ENCODE measurements around the gene GFI1B. TPM values are rescaled to one million over a fixed set of nuclear protein-coding genes. Genes with fewer than 3 reads are reported as not detected.

Gene GFI1B
- total and polyA plus RNA-seq, 2 of the 13 experiments (the other 11 are each of a cell fraction or from before 2014, with no cell fraction given) = 0.15 to 0.51 TPM

DNA sequence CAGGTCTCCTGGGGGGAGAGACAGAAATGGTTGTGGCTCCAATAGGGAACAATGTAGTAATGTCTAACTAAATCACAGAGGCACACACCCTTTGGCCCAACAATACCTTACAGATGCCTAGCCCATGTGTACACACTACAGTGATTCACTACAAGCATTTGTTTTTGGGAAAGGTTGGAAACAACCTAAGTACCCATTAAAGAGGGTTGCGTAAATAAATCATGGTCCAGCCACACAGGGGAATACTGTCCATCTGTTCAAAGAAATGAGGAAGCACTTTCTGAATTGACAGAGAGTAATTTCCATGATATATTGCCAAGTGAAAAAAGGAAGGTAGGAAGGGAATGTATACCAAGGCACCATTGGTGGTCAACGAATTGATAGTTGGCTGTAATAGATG is 30.3 kb downstream of the GFI1B start:
- no peak for TF ChIP-seq ZNF232 (CRISPR knock-in tag; IDR thresholded peaks at IDR 0.05; ENCODE audit: borderline replicate concordance)
- H3K27ac ChIP-seq (ENCODE audit: extremely low read length, insufficient read depth, low read length) = no peak overlapping the region
- 21% methylated on average over 2 of the region's 2 CpGs for WGBS (ENCODE audit: low lambda C conversion rate)
- FAIRE-seq (no peak), ATAC-seq (no peak), DNase-seq (ENCODE audit: low spot score) (no peak)
- no peak overlapping the region for H3K4me2 ChIP-seq (ENCODE audit: low read depth, low read length)
- POLR2A ChIA-PET = no interaction called here
- H3K9ac ChIP-seq (ENCODE audit: insufficient read depth, low read depth, low read length) = no peak overlapping the region
- no peak overlapping the region for H2AFZ ChIP-seq (ENCODE audit: low read length)
- H3K4me1 ChIP-seq (ENCODE audit: insufficient read depth, low read length) = no peaks in the 10 kb centered on the region; the same call in 1 of the 2 replicates
- H3K27me3 ChIP-seq (ENCODE audit: control insufficient read depth in 1 of 2, insufficient read depth in 2 of 2, low read length in 2 of 2) = peaks cover 2 to 14% of the 10 kb centered on the region in 2 experiments; a peak in 3 of 5 replicates
- no TSS peak for BruUV-seq (replicated peaks)
- in situ Hi-C loops (cut with HindIII; ENCODE audit: extremely low pct_ligation_motif_present, low pct_unique_long_range_greater_than_20kb) = no loop called here
- no peaks in the 10 kb centered on the region for H3K36me3 ChIP-seq (replicated peaks in 1 of 2; ENCODE audit: control insufficient read depth in 1 of 2, insufficient read depth in 2 of 2, low read length in 2 of 2)
- no peaks in the 10 kb centered on the region for H3K9me3 ChIP-seq (ENCODE audit: low read length)
- intact Hi-C loops (cut with micrococcal nuclease; ENCODE audit: unreplicated experiment) = no loop called here
- CTCF ChIA-PET (ENCODE audit: low intra/inter-chr PET ratio, low total read pairs) = no interaction called here
- no peak overlapping the region for H3K4me3 ChIP-seq (replicated peaks in 1 of 3; ENCODE audit: insufficient read depth in 1 of 3, low read depth in 2 of 3, low read length in 3 of 3)
- H4K20me1 ChIP-seq (ENCODE audit: insufficient read depth, low read length) = no peaks in the 10 kb centered on the region
- no peaks in the 10 kb centered on the region for H3K79me2 ChIP-seq (ENCODE audit: insufficient read depth, low read length)

GRCh38 chr9:133009906-133010582 is 31.6 kb downstream of the GFI1B start:
- FAIRE-seq = no peak
- Histone ChIP-seq H3K36me3 (replicated peaks in 1 of 2; ENCODE audit: control insufficient read depth in 1 of 2, insufficient read depth in 2 of 2, low read length in 2 of 2) (no peaks in the 10 kb centered on the region), H3K27me3 (ENCODE audit: control insufficient read depth in 1 of 2, insufficient read depth in 2 of 2, low read length in 2 of 2) (peaks cover 2 to 6% of the 10 kb centered on the region in 2 experiments; a peak in 2 of 5 replicates), H3K4me3 (replicated peaks in 1 of 3; ENCODE audit: insufficient read depth in 1 of 3, low read depth in 2 of 3, low read length in 3 of 3) (no peak overlapping the region), H3K9me3 (ENCODE audit: low read length) (no peaks in the 10 kb centered on the region), H3K9ac (ENCODE audit: insufficient read depth, low read depth, low read length) (no peak overlapping the region), H3K27ac (ENCODE audit: extremely low read length, insufficient read depth, low read length) (no peak overlapping the region), H4K20me1 (ENCODE audit: insufficient read depth, low read length) (no peaks in the 10 kb centered on the region), H3K79me2 (ENCODE audit: insufficient read depth, low read length) (no peaks in the 10 kb centered on the region), H3K4me2 (ENCODE audit: low read depth, low read length) (no peak overlapping the region), H2AFZ (ENCODE audit: low read length) (no peak overlapping the region), H3K4me1 (ENCODE audit: insufficient read depth, low read length) (no peaks in the 10 kb centered on the region)
- intact Hi-C loops (cut with micrococcal nuclease; ENCODE audit: unreplicated experiment) = no loop called here
- in situ Hi-C loops (cut with HindIII; ENCODE audit: extremely low pct_ligation_motif_present, low pct_unique_long_range_greater_than_20kb) = no loop called here
- CTCF ChIA-PET (ENCODE audit: low intra/inter-chr PET ratio, low total read pairs) = no interaction called here
- BruUV-seq (replicated peaks) = no TSS peak
- no peak for DNase-seq (ENCODE audit: low spot score)
- TF ChIP-seq KDM4B (CRISPR knock-in tag; IDR thresholded peaks at IDR 0.05) (no peak), ZNF639 (CRISPR knock-in tag; conservative IDR thresholded peaks at IDR 0.05) (no peak), ZKSCAN8 (CRISPR knock-in tag; IDR thresholded peaks at IDR 0.05; ENCODE audit: borderline replicate concordance) (no peak), ZSCAN5A (CRISPR knock-in tag; IDR thresholded peaks at IDR 0.05; ENCODE audit: borderline replicate concordance) (no peak), SRSF1 (optimal IDR thresholded peaks at IDR 0.05; ENCODE audit: low read depth, low read length) (no peak), NR2F1 (CRISPR knock-in tag; IDR thresholded peaks at IDR 0.05) (no peak), CHD4 (IDR thresholded peaks at IDR 0.05; ENCODE audit: borderline replicate concordance, low read length) (no peak)
- WGBS (ENCODE audit: low lambda C conversion rate) = 10% methylated on average over 5 of the region's 5 CpGs
- POLR2A ChIA-PET = no interaction called here
- ATAC-seq = no peak

Data from HepG2 (cell line).